Panc1 (cell line): Measurements from ENCODE around the gene NCBP1.

Experiments used
- CTCF ChIP-seq: fragments of 450-650 bp; IDR thresholded peaks from 2 replicates; pipeline ENCODE4 v1.5.1; 2017; ENCODE audit warnings: mild to moderate bottlenecking
- POLR2AphosphoS5 ChIP-seq: IDR thresholded peaks from 2 replicates; pipeline ENCODE4 v1.6.1; 2012; ENCODE audit warnings: mild to moderate bottlenecking, low read depth, low read length, moderate library complexity
- REST ChIP-seq, 2 experiments: IDR thresholded peaks; 2 replicates each; pipeline ENCODE4 v1.6.1; 2011 to 2012; ENCODE audit warnings: low read depth in 2 of 2, control low read depth in 1 of 2, low read length in 1 of 2, mild to moderate bottlenecking in 1 of 2, moderate library complexity in 1 of 2; ENCODE audit not compliant: insufficient read depth in 1 of 2
- SIN3A ChIP-seq: IDR thresholded peaks from 2 replicates; pipeline ENCODE4 v1.6.1; 2012; ENCODE audit warnings: low read depth, mild to moderate bottlenecking, low read length, moderate library complexity, borderline replicate concordance; ENCODE audit not compliant: insufficient read depth
- TCF7L2 ChIP-seq: IDR thresholded peaks from 2 replicates; pipeline ENCODE4 v1.6.1; 2011; ENCODE audit warnings: mild to moderate bottlenecking, low read depth, low read length, inconsistent platforms

GRCh38 chr9:97706246-97706645 lies 72.6 kb downstream of the NCBP1 start:
- TF ChIP-seq CTCF, result no peak
- TF ChIP-seq POLR2AphosphoS5, result no peak
- no peak for TF ChIP-seq TCF7L2
- no peak for TF ChIP-seq REST (IDR thresholded peaks at IDR 0.05; ENCODE audit: insufficient read depth in 1 of 2, low read depth in 2 of 2, low read length in 1 of 2)
- no peak for TF ChIP-seq SIN3A
